Measurements from ENCODE around the gene SCGB3A2.
"Not testable (repeated sequence)": the region's sequence is repeated elsewhere in the genome, so short reads cannot be mapped to it uniquely, and the experiment has no call there.

The SCGB3A2 gene

DNA sequence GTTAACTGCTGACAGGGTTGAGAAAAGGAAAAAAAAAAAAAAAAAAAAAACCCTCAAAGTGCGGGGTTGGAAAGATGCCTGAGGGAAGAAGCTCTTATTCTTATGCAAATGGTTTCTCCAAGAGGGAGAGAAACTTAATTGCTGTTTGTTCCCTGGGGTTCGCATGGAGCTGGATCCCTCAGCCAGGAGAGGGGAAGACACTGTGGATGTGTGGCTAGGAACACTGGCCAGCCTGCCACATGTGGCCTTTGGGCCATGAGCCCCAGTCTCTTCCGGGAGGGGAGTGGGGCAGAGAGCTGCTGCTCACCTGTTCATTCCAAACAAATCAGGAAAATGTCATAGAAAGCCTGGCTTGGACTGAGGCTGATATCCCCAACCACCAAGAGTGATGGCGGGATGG is 9.4 kb upstream of the SCGB3A2 start:
- DNase-seq = no peak

DNA sequence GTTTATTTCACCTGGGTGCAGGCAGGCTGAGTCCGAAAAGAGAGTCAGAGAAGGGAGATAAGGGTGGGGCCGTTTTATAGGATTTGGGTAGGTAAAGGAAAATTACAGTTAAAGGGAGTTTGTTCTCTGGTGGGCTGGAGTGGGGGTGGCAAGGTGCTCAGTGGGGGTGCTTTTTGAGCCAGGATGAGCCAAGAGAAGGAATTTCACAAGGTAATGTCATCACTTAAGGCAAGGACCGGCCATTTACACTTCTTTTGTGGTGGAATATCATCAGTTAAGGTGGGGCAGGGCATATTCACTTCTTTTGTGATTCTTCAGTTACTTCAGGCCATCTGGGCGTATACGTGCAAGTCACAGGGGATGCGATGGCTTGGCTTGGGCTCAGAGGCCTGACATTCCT is 8.6 kb upstream of the SCGB3A2 start:
- DNase-seq = not testable (repeated sequence)

DNA sequence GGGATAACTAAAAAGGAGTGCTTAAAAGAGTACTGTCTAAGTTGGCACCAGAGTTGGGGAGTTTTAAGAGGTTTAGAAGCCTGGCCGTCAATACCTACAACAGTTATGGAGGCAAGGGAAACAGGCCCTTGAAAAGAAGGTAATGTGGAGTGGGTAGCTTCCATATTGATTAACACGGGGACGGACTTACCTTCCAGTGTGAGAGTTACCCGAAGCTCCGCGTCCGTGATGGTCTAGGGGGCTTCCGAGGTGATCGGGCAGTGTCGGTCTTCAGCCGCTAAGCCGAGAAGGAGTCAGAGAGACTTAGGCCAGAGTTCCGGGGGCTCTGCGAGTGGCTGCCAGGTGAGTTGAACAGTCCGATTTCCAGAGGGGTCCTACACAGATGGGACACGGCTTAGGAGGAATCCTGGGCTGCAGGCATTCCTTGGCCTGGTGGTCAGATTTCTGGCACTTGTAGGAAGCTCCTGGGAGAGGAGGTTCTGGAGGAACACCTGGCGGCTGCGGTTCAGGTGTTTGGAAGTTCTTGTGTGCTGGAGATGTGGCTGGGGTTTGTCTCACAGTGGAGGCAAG is 6.4 kb upstream of the SCGB3A2 start:
- not testable (repeated sequence) for DNase-seq

DNA sequence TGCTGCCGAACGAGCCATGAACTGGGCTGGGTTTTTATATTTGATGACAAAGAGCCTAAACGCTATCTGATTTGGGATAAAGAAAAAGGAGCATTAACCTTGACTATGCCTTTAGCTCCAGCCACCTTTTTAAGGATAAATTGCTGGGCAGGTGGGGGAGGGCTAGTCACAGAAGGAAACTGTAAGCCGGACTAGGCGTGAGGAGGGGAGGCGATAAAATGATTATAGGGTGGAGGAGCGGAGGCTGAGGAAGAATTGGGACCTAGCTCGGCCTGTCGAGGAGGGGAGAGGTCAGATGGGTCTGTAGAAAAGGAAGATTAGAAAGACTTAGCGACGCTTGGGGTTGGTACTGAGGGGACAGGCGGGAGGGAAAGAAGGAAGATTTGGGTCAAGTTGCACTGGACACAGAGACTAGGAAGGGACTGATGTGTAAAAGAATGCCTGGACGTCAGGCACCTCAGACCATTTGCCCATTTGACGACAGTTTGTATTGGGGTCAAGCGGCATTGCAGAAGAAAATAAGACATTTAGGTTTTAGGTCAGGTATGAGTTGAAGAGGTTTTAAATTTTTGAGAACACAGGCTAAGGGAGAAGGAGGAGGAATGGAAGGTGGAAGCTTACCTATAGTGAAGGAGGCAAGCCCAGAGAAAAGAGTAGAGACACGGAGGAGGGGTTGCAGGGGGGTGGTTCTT is 5.6 kb upstream of the SCGB3A2 start:
- DNase-seq = not testable (repeated sequence)

DNA sequence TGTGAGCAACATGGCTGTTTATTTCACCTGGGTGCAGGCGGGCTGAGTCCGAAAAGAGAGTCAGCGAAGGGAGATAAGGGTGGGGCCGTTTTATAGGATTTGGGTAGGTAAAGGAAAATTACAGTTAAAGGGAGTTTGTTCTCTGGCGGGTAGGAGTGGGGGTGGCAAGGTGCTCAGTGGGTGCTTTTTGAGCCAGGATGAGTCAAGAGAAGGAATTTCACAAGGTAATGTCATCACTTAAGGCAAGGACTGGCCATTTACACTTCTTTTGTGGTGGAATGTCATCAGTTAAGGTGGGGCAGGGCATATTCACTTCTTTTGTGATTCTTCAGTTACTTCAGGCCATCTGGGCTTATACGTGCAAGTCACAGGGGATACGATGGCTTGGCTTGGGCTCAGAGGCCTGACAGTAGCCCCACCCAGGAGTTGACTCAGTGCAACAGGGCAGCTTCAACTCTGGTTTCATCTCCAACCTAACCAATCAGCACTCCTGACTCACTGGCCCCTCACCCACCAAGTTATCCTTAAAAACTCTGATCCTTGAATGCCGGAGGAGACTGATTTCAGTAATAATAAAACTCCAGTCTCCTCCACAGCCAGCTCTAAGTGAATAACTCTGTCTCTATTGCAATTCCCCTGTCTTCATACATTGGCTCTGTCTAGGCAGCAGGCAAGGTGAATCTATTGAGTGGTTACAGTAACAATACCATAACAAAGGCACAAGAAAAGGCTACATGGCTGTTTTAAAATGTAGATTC is 4.2 kb upstream of the SCGB3A2 start:
- DNase-seq = not testable (repeated sequence)

DNA sequence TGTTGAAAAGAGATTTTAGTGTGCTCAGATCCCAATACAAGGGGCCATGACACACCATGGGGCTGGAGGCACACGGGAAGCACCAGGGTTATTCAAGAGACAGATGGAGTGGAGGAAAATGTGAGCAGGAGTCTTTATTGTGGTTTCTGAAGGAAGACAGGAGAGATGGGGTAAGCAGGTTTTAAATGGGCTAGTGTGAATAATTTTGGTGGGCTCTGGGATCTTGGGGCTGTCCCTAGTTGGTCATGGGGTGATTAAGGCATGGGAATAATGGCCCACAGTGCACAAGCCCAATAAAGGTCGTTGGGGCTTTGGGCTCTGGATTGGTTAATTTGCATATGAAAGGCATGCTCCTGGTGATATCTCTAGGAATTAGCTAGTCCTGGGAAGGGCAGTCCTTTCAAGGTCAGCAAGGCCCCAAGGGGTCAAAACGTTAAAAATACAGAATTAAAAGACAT is 3.6 kb upstream of the SCGB3A2 start:
- no peak for DNase-seq

DNA sequence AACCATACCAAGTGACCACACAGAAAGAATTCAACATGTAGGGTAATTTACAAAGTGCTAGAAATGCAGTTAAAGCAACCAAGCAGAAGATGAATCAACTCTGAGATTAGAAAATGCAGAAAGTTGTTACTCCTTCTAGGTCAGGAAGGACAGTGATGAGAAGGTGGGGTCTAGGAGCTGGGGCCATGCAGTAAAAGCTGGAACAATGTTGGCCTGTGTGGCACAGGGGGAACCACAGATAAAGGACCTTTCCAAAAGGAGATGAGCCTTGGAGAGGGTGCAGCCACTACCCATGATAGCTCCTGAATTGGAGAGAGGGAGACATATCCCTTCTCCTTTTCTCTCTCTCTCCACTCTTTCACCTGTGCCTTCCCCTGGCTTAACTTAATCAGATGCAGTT is 2.4 kb upstream of the SCGB3A2 start:
- no peak for DNase-seq

DNA sequence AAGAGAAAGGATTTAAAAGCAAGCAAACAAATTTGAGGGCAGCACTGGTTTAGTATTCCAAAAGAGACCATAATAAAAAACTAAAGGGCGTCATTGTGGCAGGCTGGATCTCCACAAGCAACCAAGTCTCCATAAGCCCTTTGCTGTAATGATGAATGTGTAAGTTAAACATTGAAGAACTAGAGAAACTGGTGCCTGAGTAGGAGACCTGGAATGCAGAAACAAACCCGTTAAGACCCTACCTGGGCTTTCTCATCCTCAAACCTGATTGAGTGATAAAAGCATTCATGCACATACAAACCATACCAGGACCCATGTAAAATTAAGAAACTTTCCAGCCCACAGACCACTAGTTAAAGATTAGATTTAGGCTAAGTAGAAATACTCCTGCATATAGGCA is 1.9 kb upstream of the SCGB3A2 start:
- no peak for DNase-seq

DNA sequence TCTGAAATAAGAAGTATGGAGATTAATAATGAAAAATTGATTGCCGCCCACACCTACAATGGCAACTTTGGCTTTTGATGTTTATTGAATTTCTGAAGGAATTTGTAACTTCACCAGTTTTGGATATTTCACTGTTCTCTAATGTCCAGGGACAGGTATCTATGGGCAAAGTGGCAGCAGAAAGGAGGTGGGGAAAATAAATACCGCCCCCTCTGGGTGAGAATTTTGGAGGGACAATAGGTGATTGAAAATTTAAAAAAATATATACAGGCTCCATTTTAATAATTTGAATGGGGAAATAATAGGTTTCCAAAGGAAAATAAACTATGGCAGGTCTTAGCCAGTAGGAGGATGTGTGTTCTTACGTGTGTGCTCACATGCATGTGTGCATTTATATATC is 1.3 kb downstream of the SCGB3A2 start:
- DNase-seq = no peak

DNA sequence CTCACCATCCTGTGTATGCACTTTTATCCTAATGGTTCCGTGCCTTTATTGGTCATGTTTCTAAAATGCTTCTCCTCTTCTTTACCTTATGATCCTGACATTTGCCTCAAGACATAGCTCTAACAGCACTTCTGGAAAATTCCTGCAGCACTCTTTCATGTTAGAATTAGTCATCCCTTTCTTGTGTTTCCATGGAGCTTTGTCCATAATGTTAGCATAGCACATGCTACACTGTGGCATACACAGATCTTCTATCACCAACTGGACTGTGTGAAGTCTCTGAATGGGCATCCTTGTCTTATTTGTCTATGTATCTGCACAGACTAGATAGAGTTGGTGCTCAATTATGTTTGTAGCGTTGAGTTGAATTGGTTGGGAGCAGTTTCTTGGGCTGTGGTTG is 2.0 kb downstream of the SCGB3A2 start:
- DNase-seq = no peak

DNA sequence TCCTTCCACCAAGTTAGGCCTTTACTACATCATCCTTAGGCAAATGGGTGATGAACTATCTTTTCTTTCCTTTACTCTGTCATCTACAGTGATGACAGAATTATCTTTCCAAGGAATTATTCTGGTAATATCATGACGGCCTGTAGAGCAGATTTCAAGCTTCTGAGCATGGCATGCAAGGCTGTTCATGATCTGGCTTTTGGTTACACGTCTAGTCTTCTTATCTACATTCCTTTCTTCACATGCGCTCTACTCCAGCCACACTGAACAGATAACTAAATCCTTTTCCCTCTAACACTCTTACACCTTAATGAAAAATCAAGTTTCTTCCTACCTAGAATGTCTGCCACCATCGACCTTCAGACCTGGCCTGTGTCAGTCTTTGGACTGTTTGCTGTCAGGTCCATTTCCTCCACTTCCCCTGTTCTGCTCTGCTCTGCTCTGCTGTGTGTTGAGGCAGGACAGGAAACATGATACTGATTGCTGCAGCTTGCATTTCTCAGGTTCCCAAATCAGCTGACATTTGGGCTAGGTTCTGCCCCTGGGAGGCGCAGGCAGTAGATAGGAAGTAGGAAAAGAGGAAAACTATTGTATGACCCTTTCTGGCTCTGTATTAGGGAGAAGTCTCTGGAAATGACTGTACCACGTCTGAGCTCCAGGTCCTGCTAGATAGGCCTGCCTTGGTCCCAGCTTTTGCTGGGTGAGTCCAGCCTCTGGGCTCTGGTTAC is 4.2 kb downstream of the SCGB3A2 start:
- DNase-seq = no peak

DNA sequence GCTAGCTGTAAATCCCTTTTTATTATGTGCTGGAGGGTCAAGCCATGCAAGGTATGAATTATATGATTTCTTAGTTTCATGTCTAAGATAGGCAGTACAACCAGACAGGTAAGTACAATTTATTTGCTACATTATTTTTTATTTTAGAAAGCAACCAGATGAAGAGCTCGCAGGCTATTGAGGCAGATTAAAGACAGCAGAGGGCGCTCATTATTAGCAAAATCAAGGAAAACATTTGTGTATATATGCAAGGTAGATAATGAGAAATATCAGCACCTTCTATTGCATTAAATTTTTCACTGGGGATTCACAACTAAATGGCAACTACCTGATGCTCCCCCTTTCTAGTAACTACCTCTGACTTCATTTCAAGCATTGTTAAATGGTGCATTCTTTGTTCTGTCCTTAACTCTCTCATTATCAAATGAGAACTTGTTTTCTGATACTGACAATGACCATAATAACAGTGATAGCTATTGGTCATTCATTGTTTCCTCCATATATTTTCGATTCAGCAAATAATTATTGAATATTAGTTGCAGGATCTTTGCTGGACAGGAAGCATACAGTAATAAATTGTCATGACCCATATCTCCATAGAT is 8.6 kb downstream of the SCGB3A2 start:
- no peak for DNase-seq

DNA sequence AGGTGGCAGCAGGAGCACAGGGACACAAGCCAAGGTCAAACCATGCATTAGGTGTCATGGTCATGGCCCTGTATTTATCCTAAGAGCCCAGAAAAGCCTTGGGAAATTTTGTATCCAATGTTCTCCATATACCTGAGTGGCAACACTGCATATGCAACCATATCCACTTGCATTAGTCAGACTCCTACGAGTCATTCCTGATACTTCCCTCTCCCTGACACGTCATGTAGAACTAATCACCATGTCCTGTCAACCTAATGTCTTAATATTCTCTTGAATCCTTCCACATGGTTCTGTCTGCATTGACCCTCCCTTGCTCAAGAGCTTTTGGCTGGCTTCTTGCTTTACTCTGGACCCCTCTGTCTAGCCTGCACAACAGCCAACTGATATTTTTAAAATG is 9.4 kb downstream of the SCGB3A2 start:
- no peak for DNase-seq

DNA sequence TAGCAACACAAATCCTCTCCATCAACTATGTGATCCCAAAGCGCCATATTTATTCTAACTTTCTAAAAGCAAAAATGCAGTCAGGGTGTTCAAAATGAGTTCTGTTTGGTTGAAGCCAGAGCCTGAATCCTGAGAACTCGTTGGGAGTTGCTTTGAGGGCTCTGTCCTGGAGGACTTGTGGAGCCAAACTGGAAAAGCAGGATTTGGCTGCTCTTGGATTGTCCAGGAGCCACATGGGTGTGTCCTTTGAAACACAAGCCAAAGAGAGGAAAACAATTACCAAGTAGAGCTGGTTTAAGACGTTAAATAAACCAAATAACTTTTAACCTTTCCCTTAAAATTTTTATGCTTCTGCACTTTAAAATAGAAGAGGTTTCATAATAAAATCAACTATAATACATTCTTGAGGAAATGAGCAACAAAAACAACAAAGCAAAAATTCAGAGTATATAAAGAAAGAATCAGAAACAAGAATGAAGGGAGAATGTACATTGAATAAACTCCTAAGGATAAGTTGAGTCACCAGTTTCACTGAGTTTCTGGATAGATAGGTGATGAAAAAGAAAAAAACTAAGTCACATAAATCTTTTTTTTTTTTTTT is 14.3 kb downstream of the SCGB3A2 start:
- DNase-seq = no peak

DNA sequence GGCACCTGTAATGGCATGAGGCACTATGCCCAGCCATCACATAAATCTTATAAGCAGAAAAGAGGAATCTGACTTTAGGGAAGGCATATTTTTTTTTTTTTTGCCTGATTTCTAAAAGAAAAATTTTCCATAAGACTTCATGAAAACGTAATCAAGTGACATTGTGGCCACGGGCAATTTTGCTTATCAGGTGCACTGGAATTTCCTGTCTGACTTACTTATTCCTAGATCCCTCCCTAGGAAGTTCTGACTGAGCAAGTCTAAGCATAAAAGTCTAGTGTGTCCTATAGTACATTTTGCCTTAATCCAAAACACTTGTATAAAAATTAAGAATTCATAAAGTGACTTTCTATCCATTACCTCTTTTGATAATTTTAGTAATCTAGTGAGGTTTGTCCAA is 15.3 kb downstream of the SCGB3A2 start:
- DNase-seq = no peak

DNA sequence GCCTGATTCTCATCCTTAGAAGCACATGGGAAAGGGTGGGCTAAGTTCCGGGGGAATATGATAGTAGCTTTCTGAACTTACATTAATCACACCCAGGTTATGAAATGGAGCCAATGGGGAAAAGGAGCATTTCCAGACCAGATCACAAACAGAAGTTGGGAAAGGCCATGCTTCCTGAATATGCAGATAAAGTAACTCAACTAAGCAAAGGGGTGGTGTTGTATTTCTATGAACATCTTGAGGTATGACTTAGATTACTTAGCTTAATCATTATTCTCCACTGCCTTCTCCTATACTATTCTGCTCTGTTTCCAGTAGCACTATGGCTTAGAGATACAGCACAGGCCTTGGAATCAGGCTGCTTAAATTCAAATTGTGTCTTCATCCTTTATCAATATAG is 17.4 kb downstream of the SCGB3A2 start:
- no peak for DNase-seq

DNA sequence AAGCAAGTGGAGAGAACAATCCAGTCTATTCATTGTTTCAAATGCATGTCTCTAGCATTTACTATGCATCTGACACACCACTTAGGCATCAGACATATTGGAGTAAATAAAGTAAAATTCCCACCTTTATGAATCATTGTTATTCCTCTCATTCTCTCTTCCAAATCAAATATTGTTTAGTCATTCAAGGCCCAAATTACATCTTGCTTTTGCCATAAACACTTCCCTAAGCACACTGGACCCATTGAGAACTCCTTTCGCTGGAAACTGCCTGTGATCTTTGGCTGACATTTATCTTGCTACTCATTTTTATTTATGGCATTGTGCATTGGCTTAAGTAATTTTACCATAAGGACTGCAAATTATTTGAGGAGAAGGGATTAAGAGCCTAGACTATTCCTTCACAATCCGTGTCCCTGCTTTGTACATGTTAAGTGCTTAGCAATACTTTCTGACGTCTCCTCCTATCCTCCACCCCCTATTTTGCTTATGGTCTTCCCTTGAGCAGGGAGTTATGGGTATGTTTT is 20.4 kb downstream of the SCGB3A2 start:
- no peak for DNase-seq

DNA sequence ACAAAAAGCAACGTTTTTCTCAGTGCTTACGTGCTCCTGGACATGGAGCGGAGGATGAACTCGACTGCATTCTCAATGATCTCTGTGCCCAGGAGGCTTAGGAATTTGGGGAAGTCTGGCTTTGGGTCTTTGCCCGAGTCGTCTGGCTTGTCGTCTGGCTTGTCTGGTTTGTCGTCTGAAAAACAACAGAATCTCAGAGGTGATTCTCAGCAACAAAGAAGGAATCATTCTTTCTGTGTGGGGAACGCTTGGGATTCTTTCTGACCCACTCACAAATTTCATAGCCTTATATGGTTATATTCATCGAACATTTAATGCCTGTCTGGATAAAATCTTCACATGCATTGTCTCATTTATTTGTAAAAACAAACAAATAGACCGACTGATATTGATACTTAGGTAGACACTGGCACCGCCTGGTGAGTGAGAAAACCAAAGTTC is 23.1 kb downstream of the SCGB3A2 start:
- no peak for DNase-seq

DNA sequence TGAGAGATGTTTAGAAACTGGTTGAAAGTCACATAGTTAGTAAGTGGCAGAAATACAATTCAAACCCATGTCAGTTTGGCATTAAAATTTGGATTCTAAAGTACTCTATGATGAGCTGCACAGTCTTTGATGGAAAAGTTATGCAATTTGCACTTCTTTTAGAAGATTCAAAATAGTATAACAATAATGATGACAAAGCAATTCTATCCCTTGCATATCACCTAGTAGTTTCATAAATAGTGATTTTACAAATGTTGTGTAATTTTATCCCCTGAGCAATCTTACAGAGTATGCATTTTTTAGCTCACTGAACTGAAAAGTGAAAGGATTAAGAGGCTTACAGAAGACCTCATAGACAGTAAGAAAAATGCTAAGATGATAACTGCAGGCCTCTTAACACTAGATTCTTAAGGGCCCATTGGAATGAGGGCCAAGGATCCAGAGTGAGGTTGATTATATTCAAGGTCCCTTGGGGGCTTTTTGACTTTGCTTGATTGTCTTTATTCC is 24.2 kb downstream of the SCGB3A2 start:
- DNase-seq = no peak

DNA sequence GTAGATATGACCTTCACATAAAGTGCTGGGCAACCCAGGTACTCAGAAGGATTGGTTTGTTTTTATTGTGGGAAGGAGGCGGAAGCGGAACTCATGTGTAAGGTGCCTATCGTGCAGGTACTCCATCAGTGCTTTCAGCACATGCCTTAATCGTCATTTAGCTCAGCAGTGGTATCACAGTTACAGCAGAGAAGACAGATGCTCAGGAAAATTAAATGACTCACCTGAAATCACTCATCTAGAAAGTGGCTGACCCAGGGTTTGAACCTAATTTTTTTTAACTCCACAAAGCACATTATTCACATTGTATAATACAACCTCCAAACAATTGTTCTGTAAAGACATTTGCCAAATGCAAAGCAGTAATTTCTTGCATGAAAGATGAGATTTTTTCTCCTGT is 25.6 kb downstream of the SCGB3A2 start:
- DNase-seq = no peak

DNA sequence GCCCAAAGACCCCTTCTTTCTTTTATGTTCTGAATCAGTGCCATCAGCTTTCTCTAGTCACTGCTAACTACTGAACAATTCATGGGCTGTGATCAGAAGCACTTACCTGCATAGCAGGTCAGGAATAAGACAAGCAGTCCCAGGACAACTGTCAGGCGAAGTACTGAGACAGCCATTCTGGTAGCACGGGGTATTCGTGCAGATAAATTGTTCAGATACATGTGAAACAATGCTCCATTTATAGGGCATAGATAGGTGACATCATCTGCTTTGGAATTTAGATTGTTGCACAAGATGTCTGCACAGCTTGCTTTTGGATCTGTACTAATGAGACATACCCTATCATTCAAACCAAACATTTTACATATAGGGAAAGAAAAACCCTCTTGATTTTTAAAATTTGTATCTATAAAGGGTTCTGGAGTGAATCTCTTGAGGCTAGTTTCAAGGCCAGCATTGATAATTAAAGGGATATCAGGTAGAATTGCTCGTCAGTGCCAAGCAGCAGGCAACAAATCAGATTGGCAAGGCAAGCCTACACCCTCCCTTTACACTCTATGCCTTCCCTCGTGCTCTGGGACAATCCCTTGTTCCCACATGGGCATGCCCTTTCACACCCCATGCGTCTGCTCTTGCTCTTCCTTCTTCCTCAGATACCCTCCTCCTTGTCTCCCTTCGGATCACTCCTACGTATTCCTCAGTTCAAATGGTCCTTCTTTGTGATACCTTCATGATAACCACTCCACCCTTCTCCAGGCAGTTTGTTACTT is 28.0 kb downstream of the SCGB3A2 start, which contains the start of gene C5orf46:
TSS of gene C5orf46 (minus strand) at position 213 of the 770 bp plus-strand sequence. CDS start at position 176, 37 bp downstream.
- no peak for DNase-seq

All from NK-92 treated with Interleukin-12 subunit alpha and Interleukin-12 subunit beta, amount 100 ng/mL, for 24 hours (cell line).